GM21737 (cell line): ENCODE measurements around the gene AGBL5.
A peak's percentile ranks its signal among the peaks of the same experiment; 100 is the strongest.

Experiments
- ATAC-seq: cut with Tn5 transposase; IDR thresholded peaks from one replicate; pipeline ENCODE4 v1.9.1; 2021; ENCODE audit warnings: mild to moderate bottlenecking, moderate library complexity; ENCODE audit not compliant: unreplicated experiment

Gene AGBL5

GRCh38 chr2:27076323-27076722, 24.9 kb downstream of the AGBL5 start:
- ATAC-seq: no peak

DNA sequence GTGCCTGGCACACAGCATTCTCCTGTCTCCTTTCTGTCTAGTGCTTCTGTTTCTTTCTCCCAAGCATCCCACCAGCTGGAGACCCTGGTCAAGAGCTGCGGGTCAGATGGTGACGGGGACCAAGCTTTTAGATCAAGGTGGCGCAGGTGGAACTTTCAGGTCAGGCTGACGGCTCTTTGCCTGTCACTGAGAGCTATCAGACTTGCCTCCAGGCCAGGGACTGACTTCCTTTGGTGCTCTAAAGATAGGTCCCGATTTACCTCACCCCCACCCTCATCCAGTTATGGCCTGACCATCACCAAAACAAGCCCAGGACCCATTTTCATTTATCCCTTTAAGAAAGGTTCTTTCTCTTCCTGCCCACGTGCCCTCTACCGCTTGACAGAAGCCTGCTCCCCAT, 25.8 kb downstream of the AGBL5 start:
- ATAC-seq: no peak

- no peak for ATAC-seq
These were observed 27.1 kb downstream of the AGBL5 start, which contains the start of gene EMILIN1 for GRCh38 chr2:27078267-27079194. Gene EMILIN1, plus strand, starts transcription at chr2:27078615. Its CDS starts 451 bp downstream, at chr2:27079066.

- no peak for ATAC-seq
These were observed 28.0 kb downstream of the AGBL5 start for GRCh38 chr2:27079233-27080139.

- no peak for ATAC-seq
These were observed 28.6 kb downstream of the AGBL5 start for GRCh38 chr2:27080140-27080469.

- no peak for ATAC-seq
These were observed 29.1 kb downstream of the AGBL5 start for GRCh38 chr2:27080603-27080936.

DNA sequence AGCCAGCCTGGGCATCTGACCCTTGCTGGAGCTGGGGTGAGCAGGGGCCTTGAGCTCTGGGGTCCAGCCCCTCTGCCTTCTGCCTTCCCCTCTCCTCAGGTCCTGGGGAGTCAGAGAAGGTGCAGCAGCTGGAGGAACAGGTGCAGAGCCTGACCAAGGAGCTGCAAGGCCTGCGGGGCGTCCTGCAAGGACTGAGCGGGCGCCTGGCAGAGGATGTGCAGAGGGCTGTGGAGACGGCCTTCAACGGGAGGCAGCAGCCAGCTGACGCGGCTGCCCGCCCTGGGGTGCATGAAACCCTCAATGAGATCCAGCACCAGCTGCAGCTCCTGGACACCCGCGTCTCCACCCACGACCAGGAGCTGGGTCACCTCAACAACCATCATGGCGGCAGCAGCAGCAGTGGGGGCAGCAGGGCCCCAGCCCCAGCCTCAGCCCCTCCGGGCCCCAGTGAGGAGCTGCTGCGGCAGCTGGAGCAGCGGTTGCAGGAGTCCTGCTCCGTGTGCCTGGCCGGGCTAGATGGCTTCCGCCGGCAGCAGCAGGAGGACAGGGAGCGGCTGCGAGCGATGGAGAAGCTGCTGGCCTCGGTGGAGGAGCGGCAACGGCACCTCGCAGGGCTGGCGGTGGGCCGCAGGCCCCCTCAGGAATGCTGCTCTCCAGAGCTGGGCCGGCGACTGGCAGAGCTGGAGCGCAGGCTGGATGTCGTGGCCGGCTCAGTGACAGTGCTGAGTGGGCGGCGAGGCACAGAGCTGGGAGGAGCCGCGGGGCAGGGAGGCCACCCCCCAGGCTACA, 30.7 kb downstream of the AGBL5 start:
- ATAC-seq: no peak

DNA sequence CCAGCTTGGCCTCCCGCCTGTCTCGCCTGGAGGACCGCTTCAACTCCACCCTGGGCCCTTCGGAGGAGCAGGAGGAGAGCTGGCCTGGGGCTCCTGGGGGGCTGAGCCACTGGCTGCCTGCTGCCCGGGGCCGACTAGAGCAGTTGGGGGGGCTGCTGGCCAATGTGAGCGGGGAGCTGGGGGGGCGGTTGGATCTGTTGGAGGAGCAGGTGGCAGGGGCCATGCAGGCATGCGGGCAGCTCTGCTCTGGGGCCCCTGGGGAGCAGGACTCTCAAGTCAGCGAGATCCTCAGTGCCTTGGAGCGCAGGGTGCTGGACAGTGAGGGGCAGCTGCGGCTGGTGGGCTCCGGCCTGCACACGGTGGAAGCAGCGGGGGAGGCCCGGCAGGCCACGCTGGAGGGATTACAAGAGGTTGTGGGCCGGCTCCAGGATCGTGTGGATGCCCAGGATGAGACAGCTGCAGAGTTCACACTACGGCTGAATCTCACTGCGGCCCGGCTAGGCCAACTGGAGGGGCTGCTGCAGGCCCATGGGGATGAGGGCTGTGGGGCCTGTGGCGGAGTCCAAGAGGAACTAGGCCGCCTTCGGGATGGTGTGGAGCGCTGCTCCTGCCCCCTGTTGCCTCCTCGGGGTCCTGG, 31.4 kb downstream of the AGBL5 start:
- no peak for ATAC-seq

DNA sequence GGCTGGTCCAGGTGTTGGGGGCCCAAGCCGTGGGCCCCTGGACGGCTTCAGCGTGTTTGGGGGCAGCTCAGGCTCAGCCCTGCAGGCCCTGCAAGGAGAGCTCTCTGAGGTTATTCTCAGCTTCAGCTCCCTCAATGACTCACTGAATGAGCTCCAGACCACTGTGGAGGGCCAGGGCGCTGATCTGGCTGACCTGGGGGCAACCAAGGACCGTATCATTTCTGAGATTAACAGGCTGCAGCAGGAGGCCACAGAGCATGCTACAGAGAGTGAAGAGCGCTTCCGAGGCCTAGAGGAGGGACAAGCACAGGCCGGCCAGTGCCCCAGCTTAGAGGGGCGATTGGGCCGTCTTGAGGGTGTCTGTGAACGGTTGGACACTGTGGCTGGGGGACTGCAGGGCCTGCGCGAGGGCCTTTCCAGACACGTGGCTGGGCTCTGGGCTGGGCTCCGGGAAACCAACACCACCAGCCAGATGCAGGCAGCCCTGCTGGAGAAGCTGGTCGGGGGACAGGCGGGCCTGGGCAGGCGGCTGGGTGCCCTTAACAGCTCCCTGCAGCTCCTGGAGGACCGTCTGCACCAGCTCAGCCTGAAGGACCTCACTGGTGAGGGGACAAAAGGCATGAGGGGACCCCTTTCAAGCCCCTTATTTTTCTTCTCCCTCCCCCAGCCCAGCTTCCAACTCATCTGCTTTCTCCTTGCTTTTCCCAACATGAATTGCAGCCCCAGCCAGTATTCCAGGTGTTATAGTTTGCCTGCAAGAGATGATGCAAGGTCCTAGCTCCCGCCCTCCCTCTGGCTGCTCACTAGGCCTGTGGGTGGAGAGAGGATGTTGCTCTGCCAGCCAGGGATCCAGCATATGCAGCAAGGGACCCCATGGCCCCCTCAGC, 32.2 kb downstream of the AGBL5 start:
- no peak for ATAC-seq

DNA sequence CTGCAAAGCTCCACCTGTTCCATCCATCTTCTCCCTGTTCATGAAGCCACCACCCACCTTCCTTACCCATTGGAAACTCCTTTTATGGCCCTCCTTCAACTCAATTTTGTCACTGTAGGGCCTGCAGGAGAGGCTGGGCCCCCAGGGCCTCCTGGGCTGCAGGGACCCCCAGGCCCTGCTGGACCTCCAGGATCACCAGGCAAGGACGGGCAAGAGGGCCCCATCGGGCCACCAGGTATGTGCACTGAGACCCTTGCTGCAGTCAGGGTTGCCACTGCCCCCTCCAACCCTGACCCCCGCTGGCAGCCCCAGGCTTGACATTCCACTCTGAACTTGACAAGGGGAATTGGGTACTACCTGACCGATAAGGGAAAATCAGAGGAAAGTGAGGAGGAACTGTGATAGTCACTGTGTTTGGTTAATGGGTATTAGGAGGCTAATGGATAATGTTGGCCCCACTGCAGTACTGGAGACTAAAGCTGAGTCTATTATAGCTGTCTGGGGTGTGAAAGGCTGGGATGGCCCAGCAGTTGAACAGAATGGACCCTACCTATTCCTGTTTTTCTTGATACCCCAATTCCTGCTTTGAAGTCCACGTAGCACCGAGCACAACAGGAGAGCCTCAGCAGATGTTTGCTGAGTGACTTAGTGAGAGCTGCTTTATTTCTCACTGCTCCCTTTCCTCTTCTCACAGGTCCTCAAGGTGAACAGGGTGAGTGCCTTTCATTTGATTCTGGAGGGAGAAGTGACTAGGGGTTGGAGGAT, 33.0 kb downstream of the AGBL5 start:
- no peak for ATAC-seq

DNA sequence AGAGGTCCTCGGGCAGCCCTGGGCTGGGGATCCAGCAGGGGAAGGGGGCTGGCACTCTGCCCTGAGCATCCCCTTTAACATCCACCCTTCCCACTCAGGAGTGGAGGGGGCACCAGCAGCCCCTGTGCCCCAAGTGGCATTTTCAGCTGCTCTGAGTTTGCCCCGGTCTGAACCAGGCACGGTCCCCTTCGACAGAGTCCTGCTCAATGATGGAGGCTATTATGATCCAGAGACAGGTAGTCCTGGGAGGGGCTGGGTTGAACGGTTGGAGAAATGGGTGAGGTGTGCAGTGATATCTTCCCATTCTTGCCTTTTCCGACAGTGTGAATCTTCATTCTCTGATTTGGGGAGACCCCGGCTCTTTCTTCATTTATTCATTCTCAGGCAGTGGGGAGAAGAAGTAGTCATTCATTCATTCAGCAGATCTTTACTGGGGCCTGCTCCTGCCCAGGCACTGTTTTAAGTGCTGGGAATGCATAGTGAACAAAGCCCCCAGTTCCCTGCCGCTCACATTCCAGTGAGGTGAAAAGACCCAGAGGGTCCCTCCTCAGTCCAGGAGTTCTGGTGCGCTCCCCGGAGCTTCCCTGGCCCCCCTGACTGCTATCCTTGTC, 33.7 kb downstream of the AGBL5 start:
- ATAC-seq: no peak

DNA sequence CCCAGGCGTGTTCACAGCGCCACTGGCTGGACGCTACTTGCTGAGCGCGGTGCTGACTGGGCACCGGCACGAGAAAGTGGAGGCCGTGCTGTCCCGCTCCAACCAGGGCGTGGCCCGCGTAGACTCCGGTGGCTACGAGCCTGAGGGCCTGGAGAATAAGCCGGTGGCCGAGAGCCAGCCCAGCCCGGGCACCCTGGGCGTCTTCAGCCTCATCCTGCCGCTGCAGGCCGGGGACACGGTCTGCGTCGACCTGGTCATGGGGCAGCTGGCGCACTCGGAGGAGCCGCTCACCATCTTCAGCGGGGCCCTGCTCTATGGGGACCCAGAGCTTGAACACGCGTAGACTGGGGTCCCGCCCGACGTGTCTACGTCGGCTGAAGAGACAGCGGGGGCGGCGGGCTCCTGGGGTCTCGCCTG, 34.2 kb downstream of the AGBL5 start:
- peak; percentile 11 for ATAC-seq

DNA sequence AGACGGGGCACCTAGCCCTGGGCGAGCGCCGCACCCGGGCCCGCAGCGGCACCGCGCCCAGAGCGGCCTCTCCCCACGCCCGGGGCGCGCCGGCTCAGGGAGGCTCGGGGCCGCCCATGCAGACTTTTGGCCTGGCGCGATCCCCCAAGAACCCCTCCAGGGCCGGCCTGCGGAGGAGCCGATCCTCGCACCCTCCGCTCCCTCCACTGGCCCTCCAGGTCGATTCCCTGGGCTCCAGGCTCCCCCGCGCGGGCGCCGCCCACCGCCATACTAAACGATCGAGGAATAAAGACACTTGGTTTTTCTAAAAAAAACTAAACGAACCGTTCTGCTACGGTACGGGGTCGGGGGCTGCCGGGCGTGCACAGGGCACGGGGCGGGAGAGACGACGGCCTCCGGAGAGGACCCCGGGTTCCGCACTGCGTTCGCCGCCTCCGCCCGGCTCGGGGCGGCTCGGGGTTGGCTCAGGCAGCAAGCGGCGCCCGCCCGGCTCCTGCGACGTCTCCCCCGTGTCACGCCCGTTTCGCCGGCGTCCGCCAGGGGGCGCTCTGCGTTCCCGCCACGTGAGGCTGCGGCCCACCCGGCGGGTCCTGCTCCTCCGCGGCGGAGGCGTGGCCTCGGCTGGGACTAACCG, 34.7 kb downstream of the AGBL5 start:
- ATAC-seq: peak; percentile 68

- ATAC-seq: peak; percentile 7
These were observed 35.5 kb downstream of the AGBL5 start, which contains the start of gene KHK for GRCh38 chr2:27086724-27087593. Gene KHK, plus strand, starts transcription at chr2:27086772. Its CDS starts 488 bp downstream, at chr2:27087260.

- no peak for ATAC-seq
These were observed 36.4 kb downstream of the AGBL5 start for GRCh38 chr2:27087823-27088410.

- no peak for ATAC-seq
These were observed 37.2 kb downstream of the AGBL5 start for GRCh38 chr2:27088634-27089033.
